Measurements from ENCODE around the gene TBR1.
A peak's percentile ranks its signal among the peaks of the same experiment; 100 is the strongest.

TBR1 gene

GRCh38 chr2:161414042-161415033 lies 1.8 kb upstream of the TBR1 start (continued):
- TF ChIP-seq PRDM2 (tag by site-specific recombination; IDR thresholded peaks at IDR 0.05; ENCODE audit: borderline replicate concordance) (no peak), KLF7 (tag by site-specific recombination; IDR thresholded peaks at IDR 0.05; ENCODE audit: borderline replicate concordance) (no peak), ZNF658 (tag by site-specific recombination; IDR thresholded peaks at IDR 0.05) (no peak), ZNF335 (tag by site-specific recombination; conservative IDR thresholded peaks at IDR 0.05) (peak; percentile 70), ZNF768 (tag by site-specific recombination; IDR thresholded peaks at IDR 0.05) (no peak), ZNF10 (tag by site-specific recombination; IDR thresholded peaks at IDR 0.05) (no peak), ZBTB10 (tag by site-specific recombination; IDR thresholded peaks at IDR 0.05) (0 out of 2 replicates have a peak, but pooled peaks have one; percentile 34), ZXDB (tag by site-specific recombination; IDR thresholded peaks at IDR 0.05) (no peak), ZNF645 (tag by site-specific recombination; IDR thresholded peaks at IDR 0.05) (no peak), SP2 (tag by site-specific recombination; IDR thresholded peaks at IDR 0.05) (peak; percentile 38; the same call in 1 of the 2 replicates), ZBTB49 (tag by site-specific recombination; IDR thresholded peaks at IDR 0.05; ENCODE audit: low read depth) (no peak), ZNF571 (tag by site-specific recombination; IDR thresholded peaks at IDR 0.05) (no peak), ZNF2 (tag by site-specific recombination; IDR thresholded peaks at IDR 0.05) (no peak), KLF1 (tag by site-specific recombination; IDR thresholded peaks at IDR 0.05) (peak; percentile 67), ZNF302 (tag by site-specific recombination; IDR thresholded peaks at IDR 0.05; ENCODE audit: low read depth) (no peak), KLF16 (tag by site-specific recombination; IDR thresholded peaks at IDR 0.05) (no peak), ZBTB48 (tag by site-specific recombination; IDR thresholded peaks at IDR 0.05) (no peak), ZBTB1 (tag by site-specific recombination; IDR thresholded peaks at IDR 0.05) (no peak), MEIS1 (CRISPR knock-in tag; IDR thresholded peaks at IDR 0.05; ENCODE audit: borderline replicate concordance) (no peak), ZNF24 (tag by site-specific recombination; IDR thresholded peaks at IDR 0.05) (no peak), ZSCAN5A (tag by site-specific recombination; IDR thresholded peaks at IDR 0.05) (no peak), ZEB2 (tag by site-specific recombination; IDR thresholded peaks at IDR 0.05) (no peak), ZNF26 (tag by site-specific recombination; IDR thresholded peaks at IDR 0.05) (no peak), ZNF350 (tag by site-specific recombination; IDR thresholded peaks at IDR 0.05) (no peak)

All from HEK293 (cell line).